ENCODE measurements around the gene GNL2. TPM values are rescaled to one million over a fixed set of nuclear protein-coding genes. Genes with fewer than 3 reads are reported as not detected.

Gene GNL2
- polyA plus RNA-seq (ENCODE audit: insufficient read length in 4 of 4): 10 to 100 TPM; 65.4 to 76.5 (median 69.3) TPM

- DNase-seq (ENCODE audit: low read depth in 4 of 4, low spot score in 3 of 4): peak; percentile 91 to 98 (median 96)
Observed at GRCh38 chr1:37595440-37596181, at the start of gene GNL2. GNL2 (minus strand) TSS chr1:37595937; CDS start chr1:37595822, 115 bp downstream.

GRCh38 chr1:37641059-37641458, 45.3 kb upstream of the GNL2 start:
- DNase-seq (ENCODE audit: low read depth in 4 of 4, low spot score in 3 of 4): no peak

GRCh38 chr1:37636435-37636834, 40.7 kb upstream of the GNL2 start:
- no peak for DNase-seq (ENCODE audit: low read depth in 4 of 4, low spot score in 3 of 4)

- no peak for DNase-seq (ENCODE audit: low read depth in 4 of 4, low spot score in 3 of 4)
Observed at GRCh38 chr1:37634992-37635902, 39.5 kb upstream of the GNL2 start.

GRCh38 chr1:37634244-37634991, 38.7 kb upstream of the GNL2 start, which contains the start of gene RSPO1:
RSPO1 (minus strand) TSS chr1:37634892; CDS start chr1:37629661, 5,231 bp downstream.
- DNase-seq (ENCODE audit: low read depth in 4 of 4, low spot score in 3 of 4): peak in 3 of 4 donors; percentile 30 to 40 (median 38)

- no peak for DNase-seq (ENCODE audit: low read depth in 4 of 4, low spot score in 3 of 4)
Observed at GRCh38 chr1:37633938-37634243, 38.2 kb upstream of the GNL2 start.

GRCh38 chr1:37633040-37633937, 37.6 kb upstream of the GNL2 start:
- DNase-seq (ENCODE audit: low read depth in 4 of 4, low spot score in 3 of 4): no peak

- DNase-seq (ENCODE audit: low read depth in 4 of 4, low spot score in 3 of 4): peak in 2 of 4 donors; percentile 28 to 47
Observed at GRCh38 chr1:37631036-37631435, 35.3 kb upstream of the GNL2 start.

GRCh38 chr1:37630426-37631028, 34.8 kb upstream of the GNL2 start:
- no peak for DNase-seq (ENCODE audit: low read depth in 4 of 4, low spot score in 3 of 4)

- DNase-seq (ENCODE audit: low read depth in 4 of 4, low spot score in 3 of 4): no peak
Observed at GRCh38 chr1:37629726-37630425, 34.1 kb upstream of the GNL2 start.

- no peak for DNase-seq (ENCODE audit: low read depth in 4 of 4, low spot score in 3 of 4)
Observed at GRCh38 chr1:37629008-37629407, 33.3 kb upstream of the GNL2 start.

GRCh38 chr1:37628026-37628556, 32.4 kb upstream of the GNL2 start:
- no peak for DNase-seq (ENCODE audit: low read depth in 4 of 4, low spot score in 3 of 4)

- no peak for DNase-seq (ENCODE audit: low read depth in 4 of 4, low spot score in 3 of 4)
Observed at GRCh38 chr1:37622131-37622530, 26.4 kb upstream of the GNL2 start.

- no peak for DNase-seq (ENCODE audit: low read depth in 4 of 4, low spot score in 3 of 4)
Observed at GRCh38 chr1:37621326-37621870, 25.7 kb upstream of the GNL2 start.

GRCh38 chr1:37620707-37621106, 25.0 kb upstream of the GNL2 start:
- no peak for DNase-seq (ENCODE audit: low read depth in 4 of 4, low spot score in 3 of 4)

GRCh38 chr1:37616330-37616729, 20.6 kb upstream of the GNL2 start:
- DNase-seq (ENCODE audit: low read depth in 4 of 4, low spot score in 3 of 4): no peak

- DNase-seq (ENCODE audit: low read depth in 4 of 4, low spot score in 3 of 4): no peak
Observed at GRCh38 chr1:37614105-37614504, 18.4 kb upstream of the GNL2 start.

- DNase-seq (ENCODE audit: low read depth in 4 of 4, low spot score in 3 of 4): no peak
Observed at GRCh38 chr1:37612186-37612585, 16.4 kb upstream of the GNL2 start.
